Lower lobe of right lung (tissue), 2 donors: ENCODE data around the gene ADAP1. TPM values are rescaled to one million over a fixed set of nuclear protein-coding genes. Genes with fewer than 3 reads are reported as not detected.
"Not testable (repeated sequence)": the region's sequence is repeated elsewhere in the genome, so short reads cannot be mapped to it uniquely, and the experiment has no call there.

Experiments
- ATAC-seq, 2 donors: fragments of 200-7000 bp; cut with Tn5 transposase; one replicate each; pipeline ENCODE4 v1.9.1; 2020 to 2022; ENCODE audit warnings: mild to moderate bottlenecking in 2 of 2, moderate library complexity in 2 of 2
- DNase-seq: peaks from one replicate; pipeline ENCODE4 v3.0.0-alpha.2; 2020
- H3K27ac ChIP-seq: fragments of 200-600 bp; one replicate; pipeline ENCODE4 v1.8.0; 2022
- H3K27me3 ChIP-seq: fragments of 200-600 bp; one replicate; pipeline ENCODE4 v1.8.0; 2022; ENCODE audit warnings: low read depth
- H3K36me3 ChIP-seq: fragments of 200-600 bp; one replicate; pipeline ENCODE4 v1.8.0; 2022; ENCODE audit warnings: mild to moderate bottlenecking
- H3K4me1 ChIP-seq: fragments of 200-600 bp; one replicate; pipeline ENCODE4 v1.8.0; 2022
- H3K4me3 ChIP-seq: fragments of 200-600 bp; one replicate; pipeline ENCODE4 v1.8.0; 2022; ENCODE audit warnings: mild to moderate bottlenecking
- H3K9me3 ChIP-seq: fragments of 200-600 bp; one replicate; pipeline ENCODE4 v1.8.0; 2022
- intact Hi-C: fragments of 100-400 bp; cut with DNase I; formaldehyde crosslinking; loops from one replicate; pipeline ENCODE4 v1.11.0; 2022
- long read RNA-seq: library from polyadenylated mRNA; unstranded; transcript quantifications from one replicate; pipeline ENCODE4 v2.0.0, GENCODE V29; 2021
- total RNA-seq: library from RNA; stranded (reverse); fragmentation: NEBNext Ultra II Directional; extraction: Animal tissue kit (Norgen Biotek cat#: 25700); gene quantifications from one replicate; pipeline ENCODE4 v1.2.1, GENCODE V29; 2021
- TF ChIP-seq, protein P1 (sequence below): fragments of 200-600 bp; IDR thresholded peaks from one replicate; pipeline ENCODE4 v1.8.0; 2022; ENCODE audit warnings: antibody characterized with exemption, mild to moderate bottlenecking
- donor health status: DM: no; HTN: yes; CAD: no; lungs with severe emphysema.

ADAP1 gene
- total RNA-seq = 33.9 TPM
- long read RNA-seq, transcript ADAP1-201 (11 exons, 2,363 nt) = major isoform, 24 of 38 reads
- long read RNA-seq, partial matches to known transcripts = 2 of 38 reads
- long read RNA-seq, other reads (novel, unspliced or antisense) = 7 of 38 reads

GRCh38 chr7:954330-955238 is at the start of gene ADAP1:
TSS of gene ADAP1 (minus strand) at chr7:954680. CDS start at chr7:954477, 203 bp downstream.
- Histone ChIP-seq H3K4me3 (peak within 1 kb of the TSS; percentile 67), H3K9me3 (no peaks in the 10 kb centered on the region), H3K36me3 (no peaks in the 10 kb centered on the region), H3K4me1 (peaks cover 18% of the 10 kb centered on the region), H3K27ac (peak within 1 kb of the TSS; percentile 76), H3K27me3 (peaks cover 26% of the 10 kb centered on the region)
- TF ChIP-seq, protein P1, sequence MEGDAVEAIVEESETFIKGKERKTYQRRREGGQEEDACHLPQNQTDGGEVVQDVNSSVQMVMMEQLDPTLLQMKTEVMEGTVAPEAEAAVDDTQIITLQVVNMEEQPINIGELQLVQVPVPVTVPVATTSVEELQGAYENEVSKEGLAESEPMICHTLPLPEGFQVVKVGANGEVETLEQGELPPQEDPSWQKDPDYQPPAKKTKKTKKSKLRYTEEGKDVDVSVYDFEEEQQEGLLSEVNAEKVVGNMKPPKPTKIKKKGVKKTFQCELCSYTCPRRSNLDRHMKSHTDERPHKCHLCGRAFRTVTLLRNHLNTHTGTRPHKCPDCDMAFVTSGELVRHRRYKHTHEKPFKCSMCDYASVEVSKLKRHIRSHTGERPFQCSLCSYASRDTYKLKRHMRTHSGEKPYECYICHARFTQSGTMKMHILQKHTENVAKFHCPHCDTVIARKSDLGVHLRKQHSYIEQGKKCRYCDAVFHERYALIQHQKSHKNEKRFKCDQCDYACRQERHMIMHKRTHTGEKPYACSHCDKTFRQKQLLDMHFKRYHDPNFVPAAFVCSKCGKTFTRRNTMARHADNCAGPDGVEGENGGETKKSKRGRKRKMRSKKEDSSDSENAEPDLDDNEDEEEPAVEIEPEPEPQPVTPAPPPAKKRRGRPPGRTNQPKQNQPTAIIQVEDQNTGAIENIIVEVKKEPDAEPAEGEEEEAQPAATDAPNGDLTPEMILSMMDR = no peak
- ATAC-seq (peak; percentile 69 to 72), DNase-seq (peak; percentile 76)
- intact Hi-C loops = no loop called here

DNA sequence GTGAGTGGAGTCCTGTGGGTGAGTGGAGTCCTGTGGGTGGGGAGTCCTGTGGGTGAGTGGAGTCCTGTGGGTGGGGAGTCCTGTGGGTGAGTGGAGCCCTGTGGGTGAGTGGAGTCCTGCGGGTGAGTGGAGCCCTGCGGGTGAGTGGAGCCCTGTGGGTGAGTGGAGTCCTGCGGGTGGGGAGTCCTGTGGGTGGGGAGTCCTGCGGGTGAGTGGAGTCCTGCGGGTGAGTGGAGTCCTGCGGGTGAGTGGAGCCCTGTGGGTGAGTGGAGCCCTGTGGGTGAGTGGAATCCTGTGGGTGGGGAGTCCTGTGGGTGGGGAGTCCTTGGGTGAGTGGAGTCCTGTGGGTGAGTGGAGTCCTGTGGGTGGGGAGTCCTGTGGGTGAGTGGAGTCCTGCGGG is 48.0 kb upstream of the ADAP1 start:
- peaks cover 31% of the 10 kb centered on the region for H3K36me3 ChIP-seq
- H3K4me1 ChIP-seq, H3K9me3 ChIP-seq, intact Hi-C loops, H3K27ac ChIP-seq, ATAC-seq, H3K4me3 ChIP-seq, H3K27me3 ChIP-seq, DNase-seq: not testable (repeated sequence)

- H3K27me3 ChIP-seq, DNase-seq, intact Hi-C loops, H3K4me3 ChIP-seq, H3K9me3 ChIP-seq, H3K27ac ChIP-seq, ATAC-seq, H3K4me1 ChIP-seq: not testable (repeated sequence)
- peaks cover 27% of the 10 kb centered on the region for H3K36me3 ChIP-seq
Measured at GRCh38 chr7:1002026-1002425, 47.5 kb upstream of the ADAP1 start.

GRCh38 chr7:1001069-1001770 is 46.7 kb upstream of the ADAP1 start:
- intact Hi-C loops, H3K9me3 ChIP-seq, H3K27ac ChIP-seq, H3K4me1 ChIP-seq, ATAC-seq, H3K4me3 ChIP-seq, H3K27me3 ChIP-seq, DNase-seq: not testable (repeated sequence)
- H3K36me3 ChIP-seq = peaks cover 30% of the 10 kb centered on the region

- no peaks in the 10 kb centered on the region for H3K27me3 ChIP-seq
- no peak for ATAC-seq
- no peak for DNase-seq
- H3K4me3 ChIP-seq = no peak overlapping the region
- H3K36me3 ChIP-seq = peaks cover 31% of the 10 kb centered on the region
- intact Hi-C loops = no loop called here
- H3K4me1 ChIP-seq = no peaks in the 10 kb centered on the region
- TF ChIP-seq, protein P1 = no peak
- no peaks in the 10 kb centered on the region for H3K9me3 ChIP-seq
- H3K27ac ChIP-seq = no peak overlapping the region
Measured at GRCh38 chr7:999941-1000935, 45.8 kb upstream of the ADAP1 start.

DNA sequence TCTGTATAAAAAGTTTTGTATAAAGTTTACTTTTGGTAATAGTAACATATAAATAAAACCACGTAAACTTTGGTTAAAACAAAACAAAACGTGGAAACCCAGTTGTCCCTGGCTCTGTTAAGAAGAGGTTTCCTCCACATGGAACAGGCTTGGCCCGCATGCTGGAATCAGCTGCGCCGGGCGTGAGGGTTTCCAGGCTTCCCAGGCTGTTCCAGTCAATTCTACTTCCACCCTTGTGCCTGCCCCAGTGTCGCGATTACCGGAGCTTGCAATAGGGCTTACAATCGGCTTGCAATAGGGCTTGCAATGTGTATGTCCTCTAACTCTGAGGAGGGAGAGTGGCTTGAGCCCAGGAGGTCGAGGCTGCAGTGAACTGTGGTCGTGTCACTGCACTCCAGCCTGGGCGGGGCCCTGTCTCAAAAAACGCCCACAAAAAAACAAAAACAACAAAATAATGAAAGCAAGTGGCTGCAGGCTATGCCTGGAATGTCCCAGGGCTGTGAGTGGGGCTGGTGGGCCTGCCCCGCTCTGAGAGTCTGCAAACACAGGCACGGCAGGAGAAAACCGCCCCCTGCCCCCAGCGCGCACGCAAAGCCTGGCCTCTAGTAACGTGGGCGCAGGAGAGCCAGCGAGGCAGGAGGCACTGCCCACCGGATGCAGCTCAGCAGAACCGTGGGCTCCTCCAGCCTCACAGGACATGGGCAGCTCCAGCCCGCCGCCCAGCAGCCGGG is 44.8 kb upstream of the ADAP1 start:
- intact Hi-C loops = no loop called here
- TF ChIP-seq, protein P1 = no peak
- DNase-seq (no peak), ATAC-seq (no peak)
- Histone ChIP-seq H3K27me3 (no peaks in the 10 kb centered on the region), H3K4me1 (no peaks in the 10 kb centered on the region), H3K4me3 (no peak overlapping the region), H3K36me3 (peaks cover 31% of the 10 kb centered on the region), H3K27ac (no peak overlapping the region), H3K9me3 (no peaks in the 10 kb centered on the region)
